H1 (cell line): ENCODE results near the gene BRINP3. TPM values are rescaled to one million over a fixed set of nuclear protein-coding genes. Genes with fewer than 3 reads are reported as not detected.

Experiments used
- polyA plus RNA-seq, 7 experiments: library from polyadenylated mRNA; depleted of rRNA in 3 of 7; stranded (reverse) in 5 of 7; unstranded in 2 of 7; fragments of >200 nt in 5 of 7; fragments of 200-250 nt in 2 of 7; gene quantifications; 1 replicate in 5 of 7; 2 replicates in 1 of 7; 4 replicates in 1 of 7; pipeline versions ENCODE4 v1.2.1 to v1.2.3, GENCODE V29; 2011 to 2013; ENCODE audit warnings: missing spikeins in 2 of 7, mixed read lengths in 2 of 7
- total RNA-seq: library from RNA; stranded (reverse); fragmentation: NEBNext Ultra II Directional; extraction: Animal tissue kit (Norgen Biotek cat#: 25700); gene quantifications from 2 replicates; pipeline ENCODE4 v1.2.1, GENCODE V29; 2021
- TF ChIP-seq, protein P1 (sequence below): fragments of 300-600 bp; sonication (generic); IDR thresholded peaks from 2 replicates; pipeline ENCODE4 v1.7.1; 2012; ENCODE audit warnings: low read length, moderate library complexity, mild to moderate bottlenecking, inconsistent platforms; ENCODE audit not compliant: insufficient replicate concordance

BRINP3 gene
- total and polyA plus RNA-seq, 2 of the 8 experiments (the other 6 are each of a cell fraction or from before 2014, with no cell fraction given) = not detected

- TF ChIP-seq, protein P1, sequence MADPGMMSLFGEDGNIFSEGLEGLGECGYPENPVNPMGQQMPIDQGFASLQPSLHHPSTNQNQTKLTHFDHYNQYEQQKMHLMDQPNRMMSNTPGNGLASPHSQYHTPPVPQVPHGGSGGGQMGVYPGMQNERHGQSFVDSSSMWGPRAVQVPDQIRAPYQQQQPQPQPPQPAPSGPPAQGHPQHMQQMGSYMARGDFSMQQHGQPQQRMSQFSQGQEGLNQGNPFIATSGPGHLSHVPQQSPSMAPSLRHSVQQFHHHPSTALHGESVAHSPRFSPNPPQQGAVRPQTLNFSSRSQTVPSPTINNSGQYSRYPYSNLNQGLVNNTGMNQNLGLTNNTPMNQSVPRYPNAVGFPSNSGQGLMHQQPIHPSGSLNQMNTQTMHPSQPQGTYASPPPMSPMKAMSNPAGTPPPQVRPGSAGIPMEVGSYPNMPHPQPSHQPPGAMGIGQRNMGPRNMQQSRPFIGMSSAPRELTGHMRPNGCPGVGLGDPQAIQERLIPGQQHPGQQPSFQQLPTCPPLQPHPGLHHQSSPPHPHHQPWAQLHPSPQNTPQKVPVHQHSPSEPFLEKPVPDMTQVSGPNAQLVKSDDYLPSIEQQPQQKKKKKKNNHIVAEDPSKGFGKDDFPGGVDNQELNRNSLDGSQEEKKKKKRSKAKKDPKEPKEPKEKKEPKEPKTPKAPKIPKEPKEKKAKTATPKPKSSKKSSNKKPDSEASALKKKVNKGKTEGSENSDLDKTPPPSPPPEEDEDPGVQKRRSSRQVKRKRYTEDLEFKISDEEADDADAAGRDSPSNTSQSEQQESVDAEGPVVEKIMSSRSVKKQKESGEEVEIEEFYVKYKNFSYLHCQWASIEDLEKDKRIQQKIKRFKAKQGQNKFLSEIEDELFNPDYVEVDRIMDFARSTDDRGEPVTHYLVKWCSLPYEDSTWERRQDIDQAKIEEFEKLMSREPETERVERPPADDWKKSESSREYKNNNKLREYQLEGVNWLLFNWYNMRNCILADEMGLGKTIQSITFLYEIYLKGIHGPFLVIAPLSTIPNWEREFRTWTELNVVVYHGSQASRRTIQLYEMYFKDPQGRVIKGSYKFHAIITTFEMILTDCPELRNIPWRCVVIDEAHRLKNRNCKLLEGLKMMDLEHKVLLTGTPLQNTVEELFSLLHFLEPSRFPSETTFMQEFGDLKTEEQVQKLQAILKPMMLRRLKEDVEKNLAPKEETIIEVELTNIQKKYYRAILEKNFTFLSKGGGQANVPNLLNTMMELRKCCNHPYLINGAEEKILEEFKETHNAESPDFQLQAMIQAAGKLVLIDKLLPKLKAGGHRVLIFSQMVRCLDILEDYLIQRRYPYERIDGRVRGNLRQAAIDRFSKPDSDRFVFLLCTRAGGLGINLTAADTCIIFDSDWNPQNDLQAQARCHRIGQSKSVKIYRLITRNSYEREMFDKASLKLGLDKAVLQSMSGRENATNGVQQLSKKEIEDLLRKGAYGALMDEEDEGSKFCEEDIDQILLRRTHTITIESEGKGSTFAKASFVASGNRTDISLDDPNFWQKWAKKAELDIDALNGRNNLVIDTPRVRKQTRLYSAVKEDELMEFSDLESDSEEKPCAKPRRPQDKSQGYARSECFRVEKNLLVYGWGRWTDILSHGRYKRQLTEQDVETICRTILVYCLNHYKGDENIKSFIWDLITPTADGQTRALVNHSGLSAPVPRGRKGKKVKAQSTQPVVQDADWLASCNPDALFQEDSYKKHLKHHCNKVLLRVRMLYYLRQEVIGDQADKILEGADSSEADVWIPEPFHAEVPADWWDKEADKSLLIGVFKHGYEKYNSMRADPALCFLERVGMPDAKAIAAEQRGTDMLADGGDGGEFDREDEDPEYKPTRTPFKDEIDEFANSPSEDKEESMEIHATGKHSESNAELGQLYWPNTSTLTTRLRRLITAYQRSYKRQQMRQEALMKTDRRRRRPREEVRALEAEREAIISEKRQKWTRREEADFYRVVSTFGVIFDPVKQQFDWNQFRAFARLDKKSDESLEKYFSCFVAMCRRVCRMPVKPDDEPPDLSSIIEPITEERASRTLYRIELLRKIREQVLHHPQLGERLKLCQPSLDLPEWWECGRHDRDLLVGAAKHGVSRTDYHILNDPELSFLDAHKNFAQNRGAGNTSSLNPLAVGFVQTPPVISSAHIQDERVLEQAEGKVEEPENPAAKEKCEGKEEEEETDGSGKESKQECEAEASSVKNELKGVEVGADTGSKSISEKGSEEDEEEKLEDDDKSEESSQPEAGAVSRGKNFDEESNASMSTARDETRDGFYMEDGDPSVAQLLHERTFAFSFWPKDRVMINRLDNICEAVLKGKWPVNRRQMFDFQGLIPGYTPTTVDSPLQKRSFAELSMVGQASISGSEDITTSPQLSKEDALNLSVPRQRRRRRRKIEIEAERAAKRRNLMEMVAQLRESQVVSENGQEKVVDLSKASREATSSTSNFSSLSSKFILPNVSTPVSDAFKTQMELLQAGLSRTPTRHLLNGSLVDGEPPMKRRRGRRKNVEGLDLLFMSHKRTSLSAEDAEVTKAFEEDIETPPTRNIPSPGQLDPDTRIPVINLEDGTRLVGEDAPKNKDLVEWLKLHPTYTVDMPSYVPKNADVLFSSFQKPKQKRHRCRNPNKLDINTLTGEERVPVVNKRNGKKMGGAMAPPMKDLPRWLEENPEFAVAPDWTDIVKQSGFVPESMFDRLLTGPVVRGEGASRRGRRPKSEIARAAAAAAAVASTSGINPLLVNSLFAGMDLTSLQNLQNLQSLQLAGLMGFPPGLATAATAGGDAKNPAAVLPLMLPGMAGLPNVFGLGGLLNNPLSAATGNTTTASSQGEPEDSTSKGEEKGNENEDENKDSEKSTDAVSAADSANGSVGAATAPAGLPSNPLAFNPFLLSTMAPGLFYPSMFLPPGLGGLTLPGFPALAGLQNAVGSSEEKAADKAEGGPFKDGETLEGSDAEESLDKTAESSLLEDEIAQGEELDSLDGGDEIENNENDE = no peak
- TF ChIP-seq, all 59 proteins: peak for 0
Measured at GRCh38 chr1:190104961-190105360, 372.7 kb downstream of the BRINP3 start (continued).
